Endothelial cell (in vitro differentiated cells): ENCODE measurements around the gene KCNMA1. TPM values are rescaled to one million over a fixed set of nuclear protein-coding genes. Genes with fewer than 3 reads are reported as not detected.

Experiments
- DNase-seq: peaks from one replicate; pipeline ENCODE4 v3.0.0; 2021; ENCODE audit warnings: low spot score
- H3K27ac Mint-ChIP-seq: one replicate; pipeline ENCODE4 v1.8.0; 2021; ENCODE audit warnings: mixed read lengths, inconsistent platforms; ENCODE audit not compliant: unreplicated experiment
- H3K27me3 Mint-ChIP-seq: one replicate; pipeline ENCODE4 v1.8.0; 2021; ENCODE audit warnings: mild to moderate bottlenecking, moderate library complexity, mixed read lengths, inconsistent platforms; ENCODE audit not compliant: unreplicated experiment
- H3K36me3 Mint-ChIP-seq: one replicate; pipeline ENCODE4 v1.8.0; 2021; ENCODE audit warnings: mild to moderate bottlenecking, low read depth, mixed read lengths, inconsistent platforms; ENCODE audit not compliant: unreplicated experiment
- H3K4me1 Mint-ChIP-seq: one replicate; pipeline ENCODE4 v1.8.0; 2021; ENCODE audit warnings: mild to moderate bottlenecking, mixed read lengths, inconsistent platforms; ENCODE audit not compliant: unreplicated experiment
- H3K4me3 Mint-ChIP-seq: one replicate; pipeline ENCODE4 v1.8.0; 2021; ENCODE audit warnings: mild to moderate bottlenecking, mixed read lengths, inconsistent platforms; ENCODE audit not compliant: unreplicated experiment
- H3K9me3 Mint-ChIP-seq: one replicate; pipeline ENCODE4 v1.8.0; 2021; ENCODE audit warnings: mixed read lengths, inconsistent platforms; ENCODE audit not compliant: unreplicated experiment
- CTCF ChIP-seq: fragments of 200-600 bp; sonication (generic); IDR thresholded peaks from one replicate; pipeline ENCODE4 v1.5.0; 2021; ENCODE audit warnings: antibody characterized with exemption; ENCODE audit not compliant: unreplicated experiment
- total RNA-seq: library from RNA; stranded (reverse); fragmentation: NEBNext Ultra II Directional; extraction: Animal tissue kit (Norgen Biotek cat#: 25700); gene quantifications from one replicate; pipeline ENCODE4 v1.2.1, GENCODE V29; 2021; ENCODE audit not compliant: unreplicated experiment

The KCNMA1 gene
- total RNA-seq, 1 donor from 2014 or later = 5.1 TPM

GRCh38 chr10:77527839-77528238 lies 109.8 kb downstream of the KCNMA1 start:
- Mint-ChIP-seq H3K4me3 (no peak overlapping the region), H3K9me3 (no peaks in the 10 kb centered on the region), H3K36me3 (no peaks in the 10 kb centered on the region), H3K27me3 (peaks cover 9% of the 10 kb centered on the region), H3K27ac (no peak overlapping the region), H3K4me1 (peaks cover 6% of the 10 kb centered on the region)
- TF ChIP-seq CTCF = no peak
- DNase-seq = no peak

GRCh38 chr10:77526868-77527617 lies 110.6 kb downstream of the KCNMA1 start:
- TF ChIP-seq CTCF = no peak

GRCh38 chr10:77524281-77524711 lies 113.3 kb downstream of the KCNMA1 start:
- Mint-ChIP-seq H3K4me1 (peaks cover 3% of the 10 kb centered on the region), H3K9me3 (no peaks in the 10 kb centered on the region), H3K27me3 (peaks cover 9% of the 10 kb centered on the region), H3K27ac (no peak overlapping the region), H3K36me3 (no peaks in the 10 kb centered on the region), H3K4me3 (no peak overlapping the region)
- TF ChIP-seq CTCF = no peak
- no peak for DNase-seq

More at GRCh38 chr10:77526868-77527617, 110.6 kb downstream of the KCNMA1 start:
- no peaks in the 10 kb centered on the region for H3K9me3 Mint-ChIP-seq
- H3K4me1 Mint-ChIP-seq = peaks cover 6% of the 10 kb centered on the region
- H3K4me3 Mint-ChIP-seq = no peak overlapping the region
- no peak overlapping the region for H3K27ac Mint-ChIP-seq
- no peak for DNase-seq
- no peaks in the 10 kb centered on the region for H3K36me3 Mint-ChIP-seq
- H3K27me3 Mint-ChIP-seq = peaks cover 7% of the 10 kb centered on the region

- no peaks in the 10 kb centered on the region for H3K9me3 Mint-ChIP-seq
- no peak for TF ChIP-seq CTCF
- no peaks in the 10 kb centered on the region for H3K4me1 Mint-ChIP-seq
- H3K36me3 Mint-ChIP-seq = peaks cover 4% of the 10 kb centered on the region
- H3K4me3 Mint-ChIP-seq = no peak overlapping the region
- DNase-seq = no peak
- peaks cover 9% of the 10 kb centered on the region for H3K27me3 Mint-ChIP-seq
- H3K27ac Mint-ChIP-seq = no peak overlapping the region
Measured at GRCh38 chr10:77522268-77522809, 115.3 kb downstream of the KCNMA1 start.

GRCh38 chr10:77520995-77521394 lies 116.6 kb downstream of the KCNMA1 start:
- H3K4me3 Mint-ChIP-seq = no peak overlapping the region
- H3K9me3 Mint-ChIP-seq = no peaks in the 10 kb centered on the region
- no peak overlapping the region for H3K27ac Mint-ChIP-seq
- no peak for DNase-seq
- no peak for TF ChIP-seq CTCF
- H3K27me3 Mint-ChIP-seq = peaks cover 11% of the 10 kb centered on the region
- H3K36me3 Mint-ChIP-seq = peaks cover 4% of the 10 kb centered on the region
- no peaks in the 10 kb centered on the region for H3K4me1 Mint-ChIP-seq
